ENCODE results near the gene SUN2.

The SUN2 gene

GRCh38 chr22:38724926-38725571 lies 30.7 kb downstream of the SUN2 start:
- no peaks in the 10 kb centered on the region for H3K9me3 Mint-ChIP-seq
- DNase-seq (ENCODE audit: low spot score in 2 of 2): no peak
- H3K4me1 Mint-ChIP-seq: peaks cover 11% of the 10 kb centered on the region
- peak; percentile 77 for ATAC-seq (replicated peaks; ENCODE audit: extremely low read depth, poor library complexity, severe bottlenecking)
- H3K27ac Mint-ChIP-seq (ENCODE audit: low read depth): peak overlapping the region; percentile 26
- H3K36me3 Mint-ChIP-seq (ENCODE audit: insufficient read depth): peaks cover 78% of the 10 kb centered on the region
- H3K4me3 Mint-ChIP-seq: no peak overlapping the region
- no peaks in the 10 kb centered on the region for H3K27me3 Mint-ChIP-seq

DNA sequence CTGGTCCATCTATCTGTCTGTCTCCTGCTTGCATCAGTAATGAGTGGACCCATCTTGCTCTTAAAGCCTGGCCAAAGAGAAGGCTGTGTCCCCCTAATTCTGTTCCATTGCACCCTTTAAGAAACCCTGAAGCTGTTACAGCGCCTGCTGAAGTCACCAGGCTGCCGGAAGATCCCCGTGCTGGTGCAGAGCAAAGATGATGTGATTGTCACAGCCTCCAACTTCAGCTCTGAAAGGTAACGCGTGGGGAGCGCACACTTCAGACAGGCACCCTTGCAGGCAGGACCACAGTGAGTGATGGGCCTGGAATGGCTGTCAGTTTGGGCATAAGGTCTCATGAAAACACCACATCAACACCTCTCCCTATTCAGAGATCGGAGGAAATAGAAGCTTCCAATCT lies 31.6 kb downstream of the SUN2 start:
- peaks cover 75% of the 10 kb centered on the region for H3K36me3 Mint-ChIP-seq (ENCODE audit: insufficient read depth)
- no peak overlapping the region for H3K27ac Mint-ChIP-seq (ENCODE audit: low read depth)
- H3K27me3 Mint-ChIP-seq: no peaks in the 10 kb centered on the region
- ATAC-seq (replicated peaks; ENCODE audit: extremely low read depth, poor library complexity, severe bottlenecking) (no peak), DNase-seq (ENCODE audit: low spot score in 2 of 2) (no peak)
- H3K9me3 Mint-ChIP-seq: no peaks in the 10 kb centered on the region
- no peak overlapping the region for H3K4me3 Mint-ChIP-seq
- peaks cover 11% of the 10 kb centered on the region for H3K4me1 Mint-ChIP-seq

DNA sequence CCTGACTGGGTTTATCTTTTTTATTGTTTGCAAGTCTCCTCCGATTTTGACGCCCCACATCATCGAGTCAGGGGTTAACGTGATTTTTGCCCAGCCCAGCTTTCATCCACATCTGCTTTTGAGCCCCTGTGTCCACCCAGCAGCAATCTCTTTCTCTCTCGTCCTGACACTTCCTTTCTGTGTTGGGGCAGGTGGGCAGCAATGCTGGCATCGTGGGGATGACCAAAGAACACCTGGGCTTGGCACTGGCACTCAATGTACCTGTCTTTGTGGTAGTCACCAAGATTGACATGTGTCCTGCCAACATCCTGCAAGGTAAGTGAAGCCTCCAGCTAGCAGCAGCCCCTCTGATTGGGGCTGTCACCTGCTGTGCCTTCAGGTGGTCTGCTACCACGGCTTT lies 34.2 kb downstream of the SUN2 start:
- DNase-seq (ENCODE audit: low spot score in 2 of 2) (no peak), ATAC-seq (replicated peaks; ENCODE audit: extremely low read depth, poor library complexity, severe bottlenecking) (no peak)
- H3K4me1 Mint-ChIP-seq: peaks cover 19% of the 10 kb centered on the region
- H3K36me3 Mint-ChIP-seq (ENCODE audit: insufficient read depth): peaks cover 72% of the 10 kb centered on the region
- H3K27ac Mint-ChIP-seq (ENCODE audit: low read depth): no peak overlapping the region
- no peaks in the 10 kb centered on the region for H3K9me3 Mint-ChIP-seq
- no peaks in the 10 kb centered on the region for H3K27me3 Mint-ChIP-seq
- no peak overlapping the region for H3K4me3 Mint-ChIP-seq

GRCh38 chr22:38720350-38720749 lies 35.4 kb downstream of the SUN2 start:
- Mint-ChIP-seq H3K27ac (ENCODE audit: low read depth) (no peak overlapping the region), H3K9me3 (no peaks in the 10 kb centered on the region), H3K27me3 (no peaks in the 10 kb centered on the region), H3K36me3 (ENCODE audit: insufficient read depth) (peaks cover 69% of the 10 kb centered on the region), H3K4me1 (peaks cover 22% of the 10 kb centered on the region), H3K4me3 (no peak overlapping the region)
- no peak for ATAC-seq (replicated peaks; ENCODE audit: extremely low read depth, poor library complexity, severe bottlenecking)
- DNase-seq (ENCODE audit: low spot score in 2 of 2): no peak

DNA sequence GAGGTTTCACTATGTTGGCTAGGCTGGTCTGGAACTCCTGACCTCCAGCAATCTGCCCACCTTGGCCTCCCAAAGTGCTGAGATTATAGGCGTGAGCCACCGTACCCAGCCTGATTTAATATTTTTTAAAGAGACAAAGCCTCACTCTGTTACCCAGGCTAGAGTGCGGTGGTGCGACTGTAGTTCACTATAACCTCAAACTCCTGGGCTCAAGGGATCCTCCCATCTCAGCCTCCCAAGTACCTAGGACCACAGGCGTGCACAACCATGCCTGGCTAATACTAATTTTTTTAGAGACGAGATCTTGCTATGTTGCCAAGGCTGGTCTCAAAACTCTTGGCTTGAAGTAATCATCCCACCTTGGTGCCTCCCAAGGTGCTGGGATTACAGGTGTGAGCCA lies 36.6 kb downstream of the SUN2 start:
- H3K4me1 Mint-ChIP-seq: peaks cover 26% of the 10 kb centered on the region
- ATAC-seq (replicated peaks; ENCODE audit: extremely low read depth, poor library complexity, severe bottlenecking): no peak
- H3K4me3 Mint-ChIP-seq: no peak overlapping the region
- H3K27me3 Mint-ChIP-seq: no peaks in the 10 kb centered on the region
- no peak overlapping the region for H3K27ac Mint-ChIP-seq (ENCODE audit: low read depth)
- DNase-seq (ENCODE audit: low spot score in 2 of 2): no peak
- peaks cover 67% of the 10 kb centered on the region for H3K36me3 Mint-ChIP-seq (ENCODE audit: insufficient read depth)
- no peaks in the 10 kb centered on the region for H3K9me3 Mint-ChIP-seq

- Mint-ChIP-seq H3K4me3 (no peak overlapping the region), H3K27me3 (no peaks in the 10 kb centered on the region), H3K36me3 (ENCODE audit: insufficient read depth) (peaks cover 64% of the 10 kb centered on the region), H3K4me1 (peaks cover 34% of the 10 kb centered on the region), H3K27ac (ENCODE audit: low read depth) (peak overlapping the region; percentile 50), H3K9me3 (no peaks in the 10 kb centered on the region)
- ATAC-seq (replicated peaks; ENCODE audit: extremely low read depth, poor library complexity, severe bottlenecking) (no peak), DNase-seq (ENCODE audit: low spot score in 2 of 2) (no peak)
Measured at GRCh38 chr22:38718414-38718813, 37.4 kb downstream of the SUN2 start.

DNA sequence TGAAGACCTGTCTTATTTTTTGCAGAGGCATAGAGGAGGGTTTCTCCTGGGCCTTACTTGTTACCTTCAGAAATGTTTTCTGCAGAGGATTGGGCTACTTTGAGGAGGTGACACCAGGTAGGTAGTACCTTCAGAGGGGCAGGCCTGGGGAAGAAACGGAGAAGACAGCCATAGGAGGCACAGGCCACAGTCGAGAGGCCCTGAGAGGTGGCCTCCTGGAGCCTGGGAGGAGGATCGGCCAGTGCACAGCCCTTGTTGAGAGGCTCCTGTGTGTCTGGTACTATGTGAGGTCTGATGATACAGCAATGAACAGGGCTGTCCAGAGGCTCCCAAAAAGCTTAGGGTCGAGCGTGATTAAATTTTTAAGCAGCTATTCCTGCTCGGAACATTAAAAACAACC lies 38.6 kb downstream of the SUN2 start:
- Mint-ChIP-seq H3K4me1 (peaks cover 46% of the 10 kb centered on the region), H3K36me3 (ENCODE audit: insufficient read depth) (peaks cover 54% of the 10 kb centered on the region), H3K27ac (ENCODE audit: low read depth) (no peak overlapping the region), H3K4me3 (no peak overlapping the region), H3K27me3 (no peaks in the 10 kb centered on the region), H3K9me3 (no peaks in the 10 kb centered on the region)
- ATAC-seq (replicated peaks; ENCODE audit: extremely low read depth, poor library complexity, severe bottlenecking): no peak
- no peak for DNase-seq (ENCODE audit: low spot score in 2 of 2)

DNA sequence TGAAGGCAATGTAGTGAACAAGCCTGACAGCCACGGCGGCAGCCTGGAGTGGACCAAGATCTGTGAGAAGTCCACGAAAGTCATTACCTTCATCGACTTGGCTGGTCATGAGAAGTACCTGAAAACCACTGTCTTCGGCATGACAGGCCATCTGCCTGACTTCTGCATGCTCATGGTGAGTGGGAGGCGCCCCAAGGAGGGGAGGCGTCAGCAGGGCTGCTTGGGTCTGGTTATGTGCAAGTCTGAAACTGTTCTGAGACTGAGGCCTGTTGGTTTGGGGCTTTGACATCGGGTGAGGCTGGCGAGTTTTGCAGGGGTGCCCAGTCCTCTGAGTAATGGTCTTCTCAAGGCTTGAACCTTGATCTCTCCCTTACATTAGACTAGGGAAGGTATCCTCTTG lies 39.0 kb downstream of the SUN2 start:
- Mint-ChIP-seq H3K27me3 (no peaks in the 10 kb centered on the region), H3K4me1 (peaks cover 50% of the 10 kb centered on the region), H3K4me3 (no peak overlapping the region), H3K36me3 (ENCODE audit: insufficient read depth) (peaks cover 51% of the 10 kb centered on the region), H3K27ac (ENCODE audit: low read depth) (no peak overlapping the region), H3K9me3 (no peaks in the 10 kb centered on the region)
- ATAC-seq (replicated peaks; ENCODE audit: extremely low read depth, poor library complexity, severe bottlenecking): no peak
- no peak for DNase-seq (ENCODE audit: low spot score in 2 of 2)

GRCh38 chr22:38716271-38716670 lies 39.5 kb downstream of the SUN2 start:
- DNase-seq (ENCODE audit: low spot score in 2 of 2) (no peak), ATAC-seq (replicated peaks; ENCODE audit: extremely low read depth, poor library complexity, severe bottlenecking) (no peak)
- H3K36me3 Mint-ChIP-seq (ENCODE audit: insufficient read depth): peaks cover 47% of the 10 kb centered on the region
- H3K4me1 Mint-ChIP-seq: peaks cover 53% of the 10 kb centered on the region
- no peak overlapping the region for H3K27ac Mint-ChIP-seq (ENCODE audit: low read depth)
- no peak overlapping the region for H3K4me3 Mint-ChIP-seq
- no peaks in the 10 kb centered on the region for H3K27me3 Mint-ChIP-seq
- H3K9me3 Mint-ChIP-seq: no peaks in the 10 kb centered on the region

GRCh38 chr22:38715852-38716251 lies 39.9 kb downstream of the SUN2 start:
- H3K27ac Mint-ChIP-seq (ENCODE audit: low read depth): no peak overlapping the region
- DNase-seq (ENCODE audit: low spot score in 2 of 2) (no peak), ATAC-seq (replicated peaks; ENCODE audit: extremely low read depth, poor library complexity, severe bottlenecking) (no peak)
- peaks cover 48% of the 10 kb centered on the region for H3K36me3 Mint-ChIP-seq (ENCODE audit: insufficient read depth)
- H3K4me1 Mint-ChIP-seq: peaks cover 57% of the 10 kb centered on the region
- no peaks in the 10 kb centered on the region for H3K9me3 Mint-ChIP-seq
- H3K4me3 Mint-ChIP-seq: no peak overlapping the region
- no peaks in the 10 kb centered on the region for H3K27me3 Mint-ChIP-seq

DNA sequence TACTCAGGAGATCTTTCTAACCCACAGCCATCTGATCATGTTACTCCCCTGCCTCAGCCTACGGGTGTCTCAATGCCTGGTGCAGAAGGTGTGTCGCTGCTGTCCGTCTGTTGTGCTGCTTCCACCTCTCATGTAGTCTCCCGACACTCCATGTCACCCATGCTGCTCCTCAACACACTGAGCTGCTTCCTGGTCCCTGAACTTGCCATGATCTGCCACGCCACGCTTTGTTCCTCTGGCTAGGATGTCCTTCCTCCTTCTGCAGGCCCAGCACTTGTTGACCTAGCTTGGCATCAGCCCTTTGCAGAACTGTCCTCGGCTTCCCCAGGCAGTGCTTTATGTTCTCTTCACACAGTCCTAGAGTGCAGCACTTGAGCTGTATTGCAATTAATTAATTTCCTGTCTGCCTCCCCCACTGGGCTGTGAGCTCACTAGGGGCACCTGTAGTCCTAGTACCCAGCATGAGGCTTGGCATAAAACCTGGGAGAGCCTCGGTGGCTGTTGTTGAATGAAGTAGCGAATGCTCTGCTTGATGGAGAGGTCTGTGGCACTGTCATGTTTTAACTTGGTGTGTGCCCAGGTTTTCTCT lies 40.5 kb downstream of the SUN2 start:
- ATAC-seq (replicated peaks; ENCODE audit: extremely low read depth, poor library complexity, severe bottlenecking) (no peak), DNase-seq (ENCODE audit: low spot score in 2 of 2) (no peak)
- H3K36me3 Mint-ChIP-seq (ENCODE audit: insufficient read depth): peaks cover 48% of the 10 kb centered on the region
- H3K4me3 Mint-ChIP-seq: no peak overlapping the region
- peaks cover 63% of the 10 kb centered on the region for H3K4me1 Mint-ChIP-seq
- no peaks in the 10 kb centered on the region for H3K9me3 Mint-ChIP-seq
- no peaks in the 10 kb centered on the region for H3K27me3 Mint-ChIP-seq
- H3K27ac Mint-ChIP-seq (ENCODE audit: low read depth): peak overlapping the region; percentile 71

GRCh38 chr22:38713921-38714320 lies 41.9 kb downstream of the SUN2 start:
- ATAC-seq (replicated peaks; ENCODE audit: extremely low read depth, poor library complexity, severe bottlenecking) (no peak), DNase-seq (ENCODE audit: low spot score in 2 of 2) (no peak)
- H3K4me1 Mint-ChIP-seq: peaks cover 71% of the 10 kb centered on the region
- no peak overlapping the region for H3K4me3 Mint-ChIP-seq
- no peaks in the 10 kb centered on the region for H3K27me3 Mint-ChIP-seq
- H3K36me3 Mint-ChIP-seq (ENCODE audit: insufficient read depth): peaks cover 44% of the 10 kb centered on the region
- H3K27ac Mint-ChIP-seq (ENCODE audit: low read depth): peak overlapping the region; percentile 71
- H3K9me3 Mint-ChIP-seq: no peaks in the 10 kb centered on the region

GRCh38 chr22:38712486-38713207 lies 43.2 kb downstream of the SUN2 start:
- no peaks in the 10 kb centered on the region for H3K27me3 Mint-ChIP-seq
- H3K4me1 Mint-ChIP-seq: peaks cover 84% of the 10 kb centered on the region
- ATAC-seq (replicated peaks; ENCODE audit: extremely low read depth, poor library complexity, severe bottlenecking): no peak
- peak overlapping the region; percentile 71 for H3K27ac Mint-ChIP-seq (ENCODE audit: low read depth)
- H3K4me3 Mint-ChIP-seq: peak overlapping the region; percentile 57
- H3K9me3 Mint-ChIP-seq: no peaks in the 10 kb centered on the region
- peaks cover 38% of the 10 kb centered on the region for H3K36me3 Mint-ChIP-seq (ENCODE audit: insufficient read depth)
- DNase-seq (ENCODE audit: low spot score in 2 of 2): no peak

Measured in central memory CD8-positive, alpha-beta T cell (primary cell).